Left ventricle myocardium inferior (tissue), 1 donor: ENCODE results near the gene ADARB1. TPM values are rescaled to one million over a fixed set of nuclear protein-coding genes. Genes with fewer than 3 reads are reported as not detected.

ENCODE experiments used
- DNase-seq: peaks from one replicate; pipeline ENCODE4 v3.0.0-alpha.2; 2020
- H3K27ac ChIP-seq: fragments of 200-600 bp; replicated peaks from 2 replicates; pipeline ENCODE4 v1.8.0; 2021
- H3K27me3 ChIP-seq: fragments of 200-600 bp; 2 replicates; pipeline ENCODE4 v1.8.0; 2021; ENCODE audit warnings: low read depth
- H3K36me3 ChIP-seq: fragments of 200-600 bp; 2 replicates; pipeline ENCODE4 v1.8.0; 2021
- H3K4me1 ChIP-seq: fragments of 200-600 bp; 2 replicates; pipeline ENCODE4 v1.8.0; 2021
- H3K4me3 ChIP-seq: fragments of 200-600 bp; 2 replicates; pipeline ENCODE4 v1.8.0; 2021; ENCODE audit warnings: mild to moderate bottlenecking, moderate library complexity
- H3K9me3 ChIP-seq: fragments of 200-600 bp; replicated peaks from 2 replicates; pipeline ENCODE4 v1.8.0; 2021
- CTCF ChIP-seq: fragments of 200-600 bp; IDR thresholded peaks from 2 replicates; pipeline ENCODE4 v1.8.0; 2021; ENCODE audit warnings: antibody characterized with exemption, mild to moderate bottlenecking, borderline replicate concordance
- intact Hi-C: fragments of 100-400 bp; cut with micrococcal nuclease; formaldehyde crosslinking; loops from one replicate; pipeline ENCODE4 v1.11.0; 2022
- total RNA-seq: library from RNA; stranded (reverse); fragmentation: NEBNext Ultra II Directional; extraction: Animal tissue kit (Norgen Biotek cat#: 25700); gene quantifications from one replicate; pipeline ENCODE4 v1.2.1, GENCODE V29; 2021
- donor health status: DM: no; HTN: yes; CAD: no; lungs with severe emphysema.

ADARB1 gene
- total RNA-seq, 1 donor from 2014 or later: 15.5 TPM

- no peaks in the 10 kb centered on the region for H3K9me3 ChIP-seq
- no peaks in the 10 kb centered on the region for H3K36me3 ChIP-seq
- H3K4me1 ChIP-seq: peaks cover 58% of the 10 kb centered on the region
- H3K4me3 ChIP-seq: no peak overlapping the region
- DNase-seq: no peak
- intact Hi-C loops: no loop called here
- no peak overlapping the region for H3K27ac ChIP-seq
- no peaks in the 10 kb centered on the region for H3K27me3 ChIP-seq
- no peak for TF ChIP-seq CTCF
Observed at GRCh38 chr21:45126983-45127382, 52.6 kb downstream of the ADARB1 start.

GRCh38 chr21:45127937-45128336 is 53.6 kb downstream of the ADARB1 start:
- intact Hi-C loops: no loop called here
- TF ChIP-seq CTCF: no peak
- Histone ChIP-seq H3K27me3 (no peaks in the 10 kb centered on the region), H3K36me3 (no peaks in the 10 kb centered on the region), H3K27ac (peak overlapping the region; percentile 21), H3K4me3 (no peak overlapping the region), H3K4me1 (peaks cover 68% of the 10 kb centered on the region), H3K9me3 (no peaks in the 10 kb centered on the region)
- no peak for DNase-seq

- DNase-seq: peak; percentile 76
- Histone ChIP-seq H3K36me3 (no peaks in the 10 kb centered on the region), H3K4me3 (no peak overlapping the region), H3K4me1 (peaks cover 73% of the 10 kb centered on the region), H3K27me3 (no peaks in the 10 kb centered on the region), H3K27ac (peak overlapping the region; percentile 81), H3K9me3 (no peaks in the 10 kb centered on the region)
- intact Hi-C loops: no loop called here
- TF ChIP-seq CTCF: peak; percentile 90
Observed at GRCh38 chr21:45128613-45129188, 54.3 kb downstream of the ADARB1 start.

- peaks cover 73% of the 10 kb centered on the region for H3K4me1 ChIP-seq
Observed at GRCh38 chr21:45129189-45129923, 55.0 kb downstream of the ADARB1 start.

GRCh38 chr21:45130324-45130774 is 56.0 kb downstream of the ADARB1 start:
- Histone ChIP-seq H3K36me3 (no peaks in the 10 kb centered on the region), H3K9me3 (no peaks in the 10 kb centered on the region), H3K4me1 (peaks cover 78% of the 10 kb centered on the region), H3K4me3 (peak overlapping the region; percentile 44), H3K27ac (peak overlapping the region; percentile 81), H3K27me3 (no peaks in the 10 kb centered on the region)
- DNase-seq: no peak
- no peak for TF ChIP-seq CTCF
- intact Hi-C loops: loop anchor here (5.0 kb wide), 1 partner anchor 58 kb away; the partner anchor contains the start of gene ADARB1

More at GRCh38 chr21:45129189-45129923, 55.0 kb downstream of the ADARB1 start:
- no peak for TF ChIP-seq CTCF
- no peaks in the 10 kb centered on the region for H3K27me3 ChIP-seq
- no peaks in the 10 kb centered on the region for H3K36me3 ChIP-seq
- H3K4me3 ChIP-seq: peak overlapping the region; percentile 44
- peak; percentile 53 for DNase-seq
- peak overlapping the region; percentile 81 for H3K27ac ChIP-seq
- no peaks in the 10 kb centered on the region for H3K9me3 ChIP-seq
- intact Hi-C loops: no loop called here
